OCI-LY3 (cell line): Measurements from ENCODE around the gene DOCK8.

ENCODE experiments used
- H2AFZ ChIP-seq: fragments of 200-600, 300-600 bp; shearing (Covaris generic); 2 replicates; pipeline ENCODE4 v1.6.0; 2014; ENCODE audit warnings: antibody characterized with exemption, low read depth, low read length
- H3K27ac ChIP-seq: fragments of 200-600, 300-600 bp; sonication (generic); 2 replicates; pipeline ENCODE4 v1.5.1; 2014; ENCODE audit warnings: mild to moderate bottlenecking, low read length, moderate library complexity, mixed read lengths
- H3K27me3 ChIP-seq: fragments of 200-600, 300-600 bp; sonication (generic); 2 replicates; pipeline ENCODE4 v1.6.1; 2014; ENCODE audit warnings: low read depth, low read length, mixed read lengths
- H3K36me3 ChIP-seq: fragments of 200-600, 300-600 bp; sonication (generic); replicated peaks from 2 replicates; pipeline ENCODE3; 2014; ENCODE audit warnings: low read depth, low read length, mixed read lengths
- H3K4me1 ChIP-seq: fragments of 300-600, 200-600 bp; sonication (generic); 2 replicates; pipeline ENCODE4 v1.6.1; 2014; ENCODE audit warnings: low read length, mixed read lengths
- H3K4me2 ChIP-seq: fragments of 200-600, 300-600 bp; sonication (generic); 2 replicates; pipeline ENCODE4 v1.6.1; 2014; ENCODE audit warnings: low read length, mixed read lengths
- H3K4me3 ChIP-seq: fragments of 300-600, 200-600 bp; sonication (generic); 2 replicates; pipeline ENCODE4 v1.5.1; 2014; ENCODE audit warnings: antibody characterized with exemption, mild to moderate bottlenecking, low read length, moderate library complexity
- H3K79me2 ChIP-seq: fragments of 300-600, 200-600 bp; shearing (Covaris generic); 2 replicates; pipeline ENCODE4 v1.6.1; 2014; ENCODE audit warnings: mild to moderate bottlenecking, low read length, mixed read lengths
- H3K9ac ChIP-seq: fragments of 300-600, 200-600 bp; shearing (Covaris generic); 2 replicates; pipeline ENCODE4 v1.6.0; 2014; ENCODE audit warnings: mild to moderate bottlenecking, low read length, moderate library complexity
- H3K9me3 ChIP-seq: fragments of 200-600, 300-600 bp; shearing (Covaris generic); 2 replicates; pipeline ENCODE4 v1.6.1; 2014; ENCODE audit warnings: low read length, mixed read lengths; ENCODE audit not compliant: insufficient read depth
- H4K20me1 ChIP-seq: fragments of 200-600, 300-600 bp; sonication (generic); 2 replicates; pipeline ENCODE4 v1.6.1; 2016; ENCODE audit warnings: low read length, mixed read lengths; ENCODE audit not compliant: insufficient read depth
- EZH2phosphoT487 ChIP-seq: fragments of 200-600 bp; shearing (Covaris generic); IDR thresholded peaks from 2 replicates; pipeline ENCODE4 v1.6.1; 2018; ENCODE audit warnings: antibody characterized with exemption, mixed run types, low read depth
- TF ChIP-seq, protein P1 (sequence below): fragments of 200-600, 300-600 bp; sonication (generic); IDR thresholded peaks from 2 replicates; pipeline ENCODE4 v1.5.1; 2014; ENCODE audit warnings: antibody characterized with exemption, low read length, low read depth

The DOCK8 gene

DNA sequence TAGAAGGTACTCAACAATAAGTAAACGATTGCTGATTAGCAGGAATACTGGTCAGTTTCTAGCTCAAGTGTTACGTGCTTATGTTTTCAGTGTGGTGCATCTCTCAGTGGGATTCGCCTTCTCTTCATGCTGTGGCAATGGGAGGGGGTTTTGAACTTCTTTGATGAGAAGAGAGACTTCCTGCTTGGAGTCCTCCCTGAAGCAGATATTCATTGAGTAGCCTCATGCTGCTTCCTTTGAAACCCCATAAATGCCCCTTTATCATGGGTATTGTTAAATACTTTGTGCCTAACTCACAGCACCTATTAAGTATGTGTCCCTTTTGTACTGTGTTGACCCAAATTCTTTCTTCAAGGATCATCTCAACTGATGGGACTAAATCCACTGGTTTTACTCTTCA lies 116.5 kb downstream of the DOCK8 start:
- Histone ChIP-seq H3K79me2 (no peaks in the 10 kb centered on the region), H3K9ac (no peak overlapping the region), H3K4me2 (no peak overlapping the region), H3K4me1 (no peaks in the 10 kb centered on the region), H3K4me3 (no peak overlapping the region), H2AFZ (no peak overlapping the region), H3K36me3 (peaks cover 44% of the 10 kb centered on the region), H3K9me3 (no peaks in the 10 kb centered on the region), H3K27me3 (no peaks in the 10 kb centered on the region), H4K20me1 (no peaks in the 10 kb centered on the region), H3K27ac (no peak overlapping the region)
- TF ChIP-seq, protein P1, sequence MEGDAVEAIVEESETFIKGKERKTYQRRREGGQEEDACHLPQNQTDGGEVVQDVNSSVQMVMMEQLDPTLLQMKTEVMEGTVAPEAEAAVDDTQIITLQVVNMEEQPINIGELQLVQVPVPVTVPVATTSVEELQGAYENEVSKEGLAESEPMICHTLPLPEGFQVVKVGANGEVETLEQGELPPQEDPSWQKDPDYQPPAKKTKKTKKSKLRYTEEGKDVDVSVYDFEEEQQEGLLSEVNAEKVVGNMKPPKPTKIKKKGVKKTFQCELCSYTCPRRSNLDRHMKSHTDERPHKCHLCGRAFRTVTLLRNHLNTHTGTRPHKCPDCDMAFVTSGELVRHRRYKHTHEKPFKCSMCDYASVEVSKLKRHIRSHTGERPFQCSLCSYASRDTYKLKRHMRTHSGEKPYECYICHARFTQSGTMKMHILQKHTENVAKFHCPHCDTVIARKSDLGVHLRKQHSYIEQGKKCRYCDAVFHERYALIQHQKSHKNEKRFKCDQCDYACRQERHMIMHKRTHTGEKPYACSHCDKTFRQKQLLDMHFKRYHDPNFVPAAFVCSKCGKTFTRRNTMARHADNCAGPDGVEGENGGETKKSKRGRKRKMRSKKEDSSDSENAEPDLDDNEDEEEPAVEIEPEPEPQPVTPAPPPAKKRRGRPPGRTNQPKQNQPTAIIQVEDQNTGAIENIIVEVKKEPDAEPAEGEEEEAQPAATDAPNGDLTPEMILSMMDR, result no peak
- TF ChIP-seq EZH2phosphoT487, result no peak

GRCh38 chr9:335373-335772 lies 120.7 kb downstream of the DOCK8 start:
- Histone ChIP-seq H3K27me3 (no peaks in the 10 kb centered on the region), H3K36me3 (peaks cover 51% of the 10 kb centered on the region), H4K20me1 (no peaks in the 10 kb centered on the region), H3K27ac (no peak overlapping the region), H3K4me1 (no peaks in the 10 kb centered on the region), H3K9ac (no peak overlapping the region), H3K4me3 (no peak overlapping the region), H3K79me2 (no peaks in the 10 kb centered on the region), H2AFZ (no peak overlapping the region), H3K9me3 (no peaks in the 10 kb centered on the region), H3K4me2 (no peak overlapping the region)
- no peak for TF ChIP-seq EZH2phosphoT487
- TF ChIP-seq, protein P1, result no peak

DNA sequence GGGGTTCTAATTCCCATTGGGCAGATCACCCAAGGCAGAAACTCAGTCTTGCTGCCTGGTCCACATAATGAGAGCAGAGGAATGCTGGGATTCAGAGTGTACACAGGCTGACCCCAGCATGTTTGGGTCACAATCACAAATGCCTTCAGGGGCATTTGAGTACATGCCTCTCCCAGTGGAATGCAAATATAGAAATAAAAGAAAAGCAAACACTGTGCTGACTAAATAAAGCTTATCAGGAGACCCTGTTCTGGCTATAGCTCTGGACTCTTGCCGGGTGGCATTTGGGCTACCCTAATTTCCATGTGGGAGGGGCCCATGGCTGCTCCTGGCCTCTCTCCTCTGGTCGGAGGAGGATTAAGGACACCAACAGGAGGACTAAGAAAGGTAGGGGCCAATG lies 121.4 kb downstream of the DOCK8 start:
- Histone ChIP-seq H3K4me3 (no peak overlapping the region), H3K79me2 (no peaks in the 10 kb centered on the region), H4K20me1 (no peaks in the 10 kb centered on the region), H3K4me2 (no peak overlapping the region), H3K36me3 (peaks cover 46% of the 10 kb centered on the region), H3K9ac (no peak overlapping the region), H3K27me3 (no peaks in the 10 kb centered on the region), H3K9me3 (no peaks in the 10 kb centered on the region), H3K27ac (no peak overlapping the region), H2AFZ (no peak overlapping the region), H3K4me1 (no peaks in the 10 kb centered on the region)
- no peak for TF ChIP-seq EZH2phosphoT487
- TF ChIP-seq, protein P1, result no peak

DNA sequence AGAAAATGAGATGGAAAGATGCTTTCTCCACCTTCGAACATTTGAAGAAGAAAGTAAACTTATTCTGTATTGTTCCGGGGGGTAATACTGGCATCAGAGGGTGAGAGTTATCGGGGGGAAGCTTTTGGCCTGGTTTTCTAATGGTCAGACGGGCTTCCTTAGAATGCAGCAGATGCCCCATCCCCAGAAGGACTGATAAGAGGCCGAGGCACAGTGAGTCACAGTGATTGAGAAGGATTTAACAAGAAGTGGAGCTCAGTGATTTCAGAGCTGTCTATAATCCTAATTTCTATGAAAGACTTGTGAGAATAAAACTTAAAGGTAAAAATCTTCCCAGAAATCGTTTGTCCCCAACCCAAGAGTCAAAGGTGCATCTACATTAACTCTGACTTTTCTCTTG lies 123.9 kb downstream of the DOCK8 start:
- TF ChIP-seq, protein P1, result no peak
- TF ChIP-seq EZH2phosphoT487, result no peak
- no peak overlapping the region for H2AFZ ChIP-seq
- H3K4me3 ChIP-seq, result no peak overlapping the region
- no peaks in the 10 kb centered on the region for H3K9me3 ChIP-seq
- no peak overlapping the region for H3K9ac ChIP-seq
- no peaks in the 10 kb centered on the region for H3K4me1 ChIP-seq
- H3K27ac ChIP-seq, result no peak overlapping the region
- H3K79me2 ChIP-seq, result no peaks in the 10 kb centered on the region
- H3K36me3 ChIP-seq, result peaks cover 50% of the 10 kb centered on the region
- H3K4me2 ChIP-seq, result no peak overlapping the region
- no peaks in the 10 kb centered on the region for H3K27me3 ChIP-seq
- no peaks in the 10 kb centered on the region for H4K20me1 ChIP-seq
